ENCODE measurements around the gene TOMM34.

TOMM34 gene

DNA sequence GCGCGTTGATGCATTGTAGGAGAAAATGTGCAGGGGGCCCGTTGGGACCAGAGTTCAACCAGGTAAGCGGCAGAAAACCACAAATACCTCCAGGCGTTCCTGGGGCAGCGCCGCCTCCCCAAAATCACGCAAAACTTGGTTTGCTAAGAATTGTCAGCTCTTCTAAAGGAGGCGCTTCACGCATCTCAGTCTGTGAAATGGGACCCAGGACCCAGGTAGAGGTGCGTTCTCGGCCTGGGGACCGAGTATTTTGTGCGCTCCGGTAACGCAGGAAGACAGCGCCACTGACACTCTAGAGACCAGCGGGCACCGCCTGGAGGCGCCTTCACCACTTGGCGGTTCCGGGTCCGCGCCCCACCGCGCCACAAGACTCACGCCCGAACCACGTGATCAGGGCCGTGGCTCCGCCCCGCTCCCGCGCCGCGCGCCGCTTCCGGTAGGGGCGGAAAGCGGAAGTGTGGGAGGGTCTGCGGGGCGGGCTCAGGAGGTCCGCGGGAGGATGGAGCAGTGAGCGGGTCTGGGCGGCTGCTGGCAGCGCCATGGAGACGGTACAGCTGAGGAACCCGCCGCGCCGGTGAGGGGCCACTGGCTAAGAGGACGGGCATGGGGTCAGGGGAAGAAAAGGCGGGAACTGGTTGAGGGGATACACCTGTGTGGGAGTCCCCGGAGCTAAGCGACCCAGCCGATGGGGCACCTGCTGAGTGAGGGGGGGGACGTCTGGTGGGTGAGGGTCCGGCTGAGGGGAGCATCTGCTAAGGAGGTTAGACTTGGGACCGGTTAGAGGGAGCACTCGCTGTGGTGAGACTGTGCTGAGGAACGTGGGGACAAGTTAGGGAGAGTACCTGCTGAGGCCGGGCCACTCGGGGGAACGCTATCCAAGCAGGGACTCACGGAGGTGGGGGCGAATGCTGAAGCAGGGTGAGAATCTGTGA, 6.1 kb upstream of the TOMM34 start, which contains the start of gene STK4:
TSS of gene STK4 (plus strand) at position 483 of the 932 bp plus-strand sequence. CDS start at position 540, 57 bp downstream.
- Histone ChIP-seq H3K9ac (peak within 1 kb of the TSS; percentile 54), H3K4me1 (ENCODE audit: low read depth, poor library complexity, severe bottlenecking) (peaks cover 87% of the 10 kb centered on the region)

DNA sequence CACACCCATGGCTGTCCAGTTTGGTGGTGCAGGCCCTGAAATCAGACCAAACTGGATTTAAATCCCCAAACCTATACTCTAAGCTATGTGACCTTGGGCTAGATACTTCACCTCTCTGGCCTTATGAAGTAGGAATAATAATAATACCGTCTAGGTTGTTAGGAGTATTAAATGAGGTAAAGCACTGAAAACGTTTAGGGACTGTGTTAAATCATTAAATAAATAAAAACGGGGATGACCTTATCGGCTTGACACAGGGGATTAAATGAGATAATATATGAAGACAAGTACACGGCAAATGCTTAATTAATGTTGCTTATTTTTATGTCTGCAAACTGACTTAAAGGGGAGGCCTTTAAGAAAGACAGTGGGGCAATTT, 5.4 kb upstream of the TOMM34 start:
- Histone ChIP-seq H3K9ac (peak overlapping the region; percentile 54), H4K20me1 (ENCODE audit: insufficient read depth) (no peaks in the 10 kb centered on the region), H3K27ac (peak overlapping the region; percentile 51), H3K4me3 (IDR thresholded peaks at IDR 0.05; ENCODE audit: insufficient read depth, low read depth, low read length) (no peak overlapping the region), H3K79me2 (ENCODE audit: insufficient read depth, low read depth) (peaks cover 45% of the 10 kb centered on the region), H3K27me3 (ENCODE audit: insufficient read depth, low read depth) (no peaks in the 10 kb centered on the region), H3K4me2 (peak overlapping the region; percentile 92), H3K36me3 (ENCODE audit: insufficient read depth) (no peaks in the 10 kb centered on the region), H3K4me1 (ENCODE audit: low read depth, poor library complexity, severe bottlenecking) (peaks cover 87% of the 10 kb centered on the region), H2AFZ (ENCODE audit: low read depth) (peak overlapping the region; percentile 96)
- no peak for TF ChIP-seq CTCF (conservative IDR thresholded peaks at IDR 0.05; ENCODE audit: low read depth, low read length)

More for the DNA sequence above, 6.1 kb upstream of the TOMM34 start, which contains the start of gene STK4:
- Histone ChIP-seq H4K20me1 (ENCODE audit: insufficient read depth) (no peaks in the 10 kb centered on the region), H2AFZ (ENCODE audit: low read depth) (peak within 1 kb of the TSS; percentile 96), H3K27me3 (ENCODE audit: insufficient read depth, low read depth) (no peaks in the 10 kb centered on the region), H3K79me2 (ENCODE audit: insufficient read depth, low read depth) (peaks cover 45% of the 10 kb centered on the region), H3K36me3 (ENCODE audit: insufficient read depth) (no peaks in the 10 kb centered on the region), H3K4me3 (IDR thresholded peaks at IDR 0.05; ENCODE audit: insufficient read depth, low read depth, low read length) (peak within 1 kb of the TSS; percentile 68), H3K4me2 (peak within 1 kb of the TSS; percentile 96), H3K27ac (peak within 1 kb of the TSS; percentile 51)
- TF ChIP-seq CTCF (conservative IDR thresholded peaks at IDR 0.05; ENCODE audit: low read depth, low read length) = peak; percentile 51

DNA sequence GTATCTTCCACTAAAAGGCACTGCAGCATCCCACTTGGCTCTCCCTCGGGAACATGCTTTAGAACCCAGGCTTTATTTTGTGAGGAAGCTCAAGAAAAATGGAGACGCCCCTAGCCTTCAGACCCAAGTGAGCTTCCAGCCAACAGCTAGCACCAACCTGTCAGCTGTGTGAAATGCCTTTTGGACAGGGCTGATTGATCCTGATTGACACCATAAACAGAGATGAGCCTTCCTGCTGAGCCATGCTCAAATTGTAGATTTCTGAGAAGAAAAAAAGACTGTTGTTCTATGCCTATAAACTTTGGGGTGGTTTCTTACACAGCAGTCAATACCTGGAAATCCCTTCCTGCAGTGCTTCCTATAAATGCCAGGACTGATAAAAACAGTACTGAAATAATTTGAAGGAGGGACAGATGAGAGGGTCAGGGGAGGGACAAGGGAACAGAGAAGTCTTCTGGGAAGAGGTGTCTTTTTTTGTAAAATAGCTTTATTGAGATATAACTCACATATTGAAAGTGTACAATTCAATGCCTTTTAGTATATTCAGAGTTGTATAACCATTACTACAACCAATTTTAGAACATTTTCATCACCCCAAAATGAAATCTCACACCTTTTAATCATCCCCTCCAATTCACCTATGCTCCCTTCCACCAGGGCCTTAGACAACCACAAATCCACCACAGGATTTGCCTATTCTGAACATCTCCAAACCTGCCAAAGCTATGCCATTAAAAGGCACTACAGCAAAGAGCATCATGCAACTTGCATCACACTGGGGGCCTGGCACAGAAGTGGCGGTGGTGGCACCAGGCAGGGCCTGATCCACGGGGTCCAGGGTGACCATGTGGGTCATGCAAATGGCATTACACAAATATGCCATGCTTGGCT, 3.4 kb upstream of the TOMM34 start:
- TF ChIP-seq CTCF (conservative IDR thresholded peaks at IDR 0.05; ENCODE audit: low read depth, low read length) = no peak
- Histone ChIP-seq H3K79me2 (ENCODE audit: insufficient read depth, low read depth) (peaks cover 44% of the 10 kb centered on the region), H4K20me1 (ENCODE audit: insufficient read depth) (no peaks in the 10 kb centered on the region), H3K27me3 (ENCODE audit: insufficient read depth, low read depth) (no peaks in the 10 kb centered on the region), H3K36me3 (ENCODE audit: insufficient read depth) (no peaks in the 10 kb centered on the region), H3K4me2 (peak overlapping the region; percentile 23; the same call in 1 of the 2 replicates), H3K9ac (no peak overlapping the region), H3K4me3 (IDR thresholded peaks at IDR 0.05; ENCODE audit: insufficient read depth, low read depth, low read length) (no peak overlapping the region), H3K4me1 (ENCODE audit: low read depth, poor library complexity, severe bottlenecking) (peaks cover 76% of the 10 kb centered on the region), H2AFZ (ENCODE audit: low read depth) (peak overlapping the region; percentile 11; the same call in 1 of the 2 replicates), H3K27ac (no peak overlapping the region)

- H3K4me2 ChIP-seq = peak overlapping the region; percentile 23; the same call in 1 of the 2 replicates
- no peak for TF ChIP-seq CTCF (conservative IDR thresholded peaks at IDR 0.05; ENCODE audit: low read depth, low read length)
- no peak overlapping the region for H2AFZ ChIP-seq (ENCODE audit: low read depth)
- no peak overlapping the region for H3K4me3 ChIP-seq (IDR thresholded peaks at IDR 0.05; ENCODE audit: insufficient read depth, low read depth, low read length)
- H3K27me3 ChIP-seq (ENCODE audit: insufficient read depth, low read depth) = no peaks in the 10 kb centered on the region
- no peaks in the 10 kb centered on the region for H4K20me1 ChIP-seq (ENCODE audit: insufficient read depth)
- no peak overlapping the region for H3K9ac ChIP-seq
- peaks cover 71% of the 10 kb centered on the region for H3K4me1 ChIP-seq (ENCODE audit: low read depth, poor library complexity, severe bottlenecking)
- H3K79me2 ChIP-seq (ENCODE audit: insufficient read depth, low read depth) = peaks cover 44% of the 10 kb centered on the region
- H3K27ac ChIP-seq = no peak overlapping the region
- no peaks in the 10 kb centered on the region for H3K36me3 ChIP-seq (ENCODE audit: insufficient read depth)
Observed at GRCh38 chr20:44962483-44962882, 2.3 kb upstream of the TOMM34 start.
